GM19035 (cell line): Measurements from ENCODE around the gene RGS6.
A peak's percentile ranks its signal among the peaks of the same experiment; 100 is the strongest.

Source experiments
- ATAC-seq: cut with Tn5 transposase; IDR thresholded peaks from one replicate; pipeline ENCODE4 v1.9.1; 2021; ENCODE audit not compliant: unreplicated experiment

RGS6 gene

DNA sequence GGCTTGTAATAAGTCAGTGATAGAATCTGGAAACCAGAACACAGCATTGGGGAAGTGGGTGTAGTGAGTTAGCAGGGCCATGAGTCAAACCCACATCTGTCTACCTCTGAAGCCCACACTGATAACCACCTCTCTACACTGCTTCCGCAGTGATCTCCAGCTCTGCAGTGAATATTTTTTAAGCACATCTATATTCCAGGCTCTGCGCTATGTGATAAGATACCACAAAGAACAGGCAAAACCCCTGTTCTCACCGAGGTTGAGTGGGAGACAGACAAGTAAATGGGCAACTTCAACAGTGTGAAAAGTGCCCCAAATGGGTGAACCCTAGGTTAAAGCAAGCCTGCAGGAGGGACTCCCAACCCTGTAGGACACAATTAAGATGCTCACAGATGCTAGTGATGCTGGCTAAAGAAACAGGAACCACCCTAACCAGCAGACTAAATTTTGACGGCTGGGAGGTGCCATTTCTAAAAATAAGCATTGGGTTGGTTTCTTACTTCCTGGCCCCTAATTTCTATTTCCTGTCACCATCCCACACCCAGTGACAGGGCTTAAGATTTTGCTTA, 586.7 kb downstream of the RGS6 start:
- ATAC-seq = peak; percentile 61

DNA sequence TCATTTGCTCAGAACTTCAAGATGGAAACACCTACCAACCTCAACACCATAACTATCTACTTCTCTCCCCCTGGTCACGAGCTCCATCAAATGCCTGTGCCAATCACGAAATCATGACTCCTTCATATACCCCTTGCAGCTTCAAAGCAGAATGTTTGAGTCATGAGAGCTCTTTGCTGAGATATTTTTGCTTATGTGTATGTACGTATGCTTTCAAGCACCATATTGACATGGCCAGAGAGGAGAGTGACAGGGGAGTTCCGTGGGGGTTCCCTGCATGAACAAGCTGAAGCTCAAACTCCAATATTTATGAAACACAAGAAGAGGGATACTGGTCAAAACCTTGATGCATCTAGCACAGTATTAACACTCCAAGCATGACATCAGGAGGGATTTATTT, 587.3 kb downstream of the RGS6 start:
- peak; percentile 15 for ATAC-seq

- no peak for ATAC-seq
Observed at GRCh38 chr14:72521045-72521444, 588.8 kb downstream of the RGS6 start.

- ATAC-seq = no peak
Observed at GRCh38 chr14:72521968-72522741, 589.9 kb downstream of the RGS6 start.

DNA sequence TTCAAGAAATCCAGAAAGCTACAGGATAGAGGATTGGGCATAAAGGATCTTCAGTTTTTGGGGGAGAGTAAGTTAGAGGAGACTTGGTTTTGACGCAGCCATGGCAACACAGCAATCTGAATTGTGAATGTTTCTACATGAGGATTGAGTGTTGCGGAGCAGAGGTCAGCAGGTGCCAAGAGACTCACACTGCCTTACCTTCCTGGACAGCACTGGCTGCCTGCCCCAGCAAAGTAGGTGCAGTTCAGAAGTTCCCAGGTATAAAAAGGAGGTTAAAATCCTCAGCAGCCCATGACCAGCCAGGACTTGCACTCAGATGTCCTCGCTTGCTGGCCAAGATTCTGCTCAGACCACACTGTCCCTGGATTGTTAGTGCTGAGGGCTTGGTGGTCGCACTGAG, 590.6 kb downstream of the RGS6 start:
- no peak for ATAC-seq

GRCh38 chr14:72523424-72524294, 591.4 kb downstream of the RGS6 start:
- ATAC-seq = no peak

- ATAC-seq = no peak
Observed at GRCh38 chr14:72524295-72524629, 592.0 kb downstream of the RGS6 start.

- ATAC-seq = no peak
Observed at GRCh38 chr14:72525087-72525915, 593.1 kb downstream of the RGS6 start.

- ATAC-seq = no peak
Observed at GRCh38 chr14:72527591-72527990, 595.4 kb downstream of the RGS6 start.

DNA sequence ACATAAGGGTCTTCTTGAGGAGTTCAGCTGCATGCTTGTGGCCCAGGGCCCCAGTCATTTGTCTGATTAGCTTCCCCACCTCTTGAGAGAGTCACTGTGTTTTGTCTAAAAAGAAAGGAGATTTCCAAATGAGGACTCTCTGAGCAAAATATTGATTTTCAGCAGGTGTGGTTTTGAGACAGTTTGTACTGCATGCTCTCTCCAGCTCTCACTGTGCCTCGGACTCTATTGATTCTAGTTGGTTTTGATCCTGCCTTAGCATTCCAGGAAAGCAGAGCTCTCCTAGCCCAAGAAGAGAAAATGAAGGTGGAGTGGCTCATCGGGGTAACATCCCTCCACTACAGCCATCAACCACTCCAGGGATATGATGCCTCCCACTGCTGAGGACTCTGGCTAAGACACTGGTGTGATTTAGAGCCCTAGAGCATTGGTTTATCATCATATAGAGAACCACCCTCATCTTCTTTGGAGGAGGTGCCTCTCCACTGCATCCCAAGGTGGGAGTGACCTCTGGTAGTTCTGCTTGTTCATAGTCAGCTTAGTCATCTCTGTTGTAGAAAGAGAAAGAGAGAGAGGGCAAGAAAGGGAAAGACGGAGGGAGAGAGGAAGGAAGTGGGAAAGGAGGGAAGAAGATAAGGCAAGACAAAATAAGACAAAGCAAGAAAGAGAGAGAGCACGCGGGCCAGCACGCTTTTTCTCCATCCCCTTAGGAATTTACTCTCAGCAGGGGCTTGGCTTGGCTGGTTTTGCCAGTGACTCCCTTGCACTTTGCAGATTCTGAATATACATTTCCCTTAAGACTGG, 596.0 kb downstream of the RGS6 start:
- no peak for ATAC-seq

- ATAC-seq = no peak
Observed at GRCh38 chr14:72528863-72529175, 596.6 kb downstream of the RGS6 start.

- no peak for ATAC-seq
Observed at GRCh38 chr14:72532686-72533454, 600.6 kb downstream of the RGS6 start.

DNA sequence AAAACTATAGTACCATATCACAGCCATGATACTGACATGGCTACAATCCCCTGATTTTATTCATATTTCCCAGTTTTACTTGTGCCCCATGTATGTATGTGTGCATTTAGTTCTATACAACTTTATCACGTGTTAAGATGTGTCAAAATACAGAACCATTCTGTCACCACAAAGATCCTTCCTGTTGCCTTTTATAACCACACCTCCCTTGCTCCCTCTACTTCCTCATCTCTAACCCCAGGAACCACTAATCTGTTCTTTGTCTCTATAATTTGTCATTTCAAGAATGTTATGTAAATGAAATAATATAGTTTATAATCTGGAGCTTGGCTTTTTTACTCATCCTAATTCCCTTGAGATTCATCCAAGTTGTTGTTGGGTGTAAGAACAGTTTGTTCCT, 603.3 kb downstream of the RGS6 start:
- ATAC-seq = peak; percentile 43

GRCh38 chr14:72538387-72538786, 606.2 kb downstream of the RGS6 start:
- ATAC-seq = no peak

DNA sequence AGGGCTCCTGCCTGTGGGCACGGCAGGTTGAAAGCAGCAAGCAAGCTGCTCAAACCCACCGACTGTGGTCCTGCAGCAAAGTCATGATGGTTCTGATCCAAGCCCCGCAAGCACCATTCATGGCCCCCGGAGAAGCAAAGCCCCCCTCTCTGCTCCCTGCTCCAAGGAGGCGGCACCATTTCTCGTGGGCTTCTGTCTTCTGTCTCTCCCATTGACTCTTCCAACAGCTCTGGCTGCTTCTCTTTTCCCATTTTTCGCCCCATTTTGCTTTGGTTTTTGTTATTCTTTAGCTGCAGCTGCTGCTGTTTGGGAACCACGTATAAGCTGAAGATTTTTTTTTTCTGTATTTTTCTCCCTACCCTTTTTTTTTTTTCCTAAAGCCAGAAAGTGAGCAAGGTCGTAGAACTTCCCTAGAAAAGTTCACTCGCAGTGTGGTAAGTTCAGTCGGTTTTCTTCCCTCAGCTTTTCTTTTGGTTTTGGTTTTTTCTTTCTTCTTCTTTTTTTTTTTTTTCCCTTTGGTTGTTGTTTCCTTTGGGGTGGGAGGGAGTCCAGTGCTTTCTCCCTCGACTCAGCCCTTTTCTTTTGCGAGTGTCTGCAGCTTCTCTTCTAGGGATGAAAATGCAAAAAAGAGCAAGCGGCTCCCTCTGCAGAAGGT, 607.6 kb downstream of the RGS6 start:
- ATAC-seq = no peak

DNA sequence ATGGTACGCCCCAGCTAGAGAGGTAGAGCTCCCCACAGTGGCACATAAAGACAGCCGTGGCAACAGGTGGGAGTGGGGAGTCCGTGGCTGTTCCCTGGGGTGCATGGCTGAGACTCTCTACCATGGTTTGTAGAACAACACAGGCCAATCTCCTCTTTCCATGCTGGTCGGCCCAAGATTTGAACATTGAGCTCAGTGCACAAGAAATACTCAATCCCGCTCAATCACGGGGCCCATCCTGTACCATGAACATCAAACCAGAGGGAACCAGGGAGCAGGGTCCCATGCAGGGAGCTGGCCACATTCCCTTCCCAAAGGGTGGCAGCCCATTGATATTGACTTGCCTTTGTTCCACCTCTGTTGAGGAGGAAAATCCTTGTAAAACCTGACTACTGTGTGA, 608.6 kb downstream of the RGS6 start:
- no peak for ATAC-seq

DNA sequence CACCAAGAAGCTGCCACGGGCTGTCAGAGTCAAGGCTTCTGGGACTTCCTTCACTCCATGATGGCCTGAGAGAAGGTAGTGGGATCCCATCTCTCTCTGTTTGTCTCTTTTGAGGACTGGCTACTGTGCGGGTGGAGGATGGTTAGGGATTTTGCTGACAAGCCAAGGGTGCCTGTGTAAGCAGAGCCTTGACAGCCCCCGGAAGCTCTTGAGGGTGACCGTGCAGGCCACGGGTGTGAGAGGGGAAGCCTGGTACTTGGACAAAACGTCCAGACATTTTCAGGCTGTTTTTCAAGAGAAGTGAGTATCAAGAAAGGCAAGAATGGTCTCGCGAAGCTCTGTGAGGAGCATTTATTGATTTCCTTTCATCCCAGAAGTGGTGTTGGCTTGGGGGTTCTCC, 609.3 kb downstream of the RGS6 start:
- no peak for ATAC-seq

GRCh38 chr14:72543341-72543740, 611.1 kb downstream of the RGS6 start:
- ATAC-seq = no peak
